SK-N-SH (cell line): ENCODE data around the gene KDM2A. TPM values are rescaled to one million over a fixed set of nuclear protein-coding genes. Genes with fewer than 3 reads are reported as not detected.

Experiments used
- CTCF ChIA-PET: fragments of 300-600, 350-600 bp; formaldehyde crosslinking; extraction: SDS; loops from one replicate; lab custom pipeline; 2021; lab: Yijun Ruan, JAX
- POLR2A ChIA-PET: fragments of 350-600 bp; sonication (Branson Sonifier 250); formaldehyde crosslinking; extraction: SDS; loops from one replicate; lab custom pipeline; 2020; ENCODE audit warnings: antibody characterized with exemption, inconsistent platforms; lab: Yijun Ruan, JAX
- DNase-seq: peaks from one replicate; pipeline ENCODE4 v3.0.0; 2012
- H2AFZ ChIP-seq: fragments of 200-600 bp; sonication (generic); 2 replicates; pipeline ENCODE4 v1.8.1; 2016; ENCODE audit warnings: antibody characterized with exemption, mild to moderate bottlenecking, low read depth
- H3F3A ChIP-seq: fragments of 200-600 bp; sonication (generic); replicated peaks from 2 replicates; pipeline ENCODE3; 2016; ENCODE audit warnings: antibody characterized with exemption, mild to moderate bottlenecking; ENCODE audit not compliant: insufficient read depth
- H3K27ac ChIP-seq, 2 experiments: fragments of 200-500 bp in 1 of 2; fragments of 200-600 bp in 1 of 2; sonication (Bioruptor generic) in 1 of 2; sonication (generic), shearing (Covaris generic) in 1 of 2; 2 replicates each; pipeline versions ENCODE4 v1.5.1 to v1.6.1; 2014 to 2016; ENCODE audit warnings: low read depth in 2 of 2, inconsistent platforms in 1 of 2, low read length in 1 of 2, mild to moderate bottlenecking in 1 of 2, mixed read lengths in 1 of 2
- H3K27me3 ChIP-seq: fragments of 200-600 bp; sonication (generic), shearing (Covaris generic); 2 replicates; pipeline ENCODE4 v1.6.1; 2016; ENCODE audit warnings: mixed run types; ENCODE audit not compliant: insufficient read depth
- H3K36me3 ChIP-seq, 2 experiments: fragments of 200-500 bp in 1 of 2; fragments of 200-600 bp in 1 of 2; sonication (Bioruptor generic) in 1 of 2; sonication (generic) in 1 of 2; replicated peaks in 1 of 2; 2 replicates each; pipeline versions ENCODE3 to v1.5.1; 2014 to 2016; ENCODE audit warnings: low read length in 1 of 2, mild to moderate bottlenecking in 1 of 2; ENCODE audit not compliant: insufficient read depth in 2 of 2, control insufficient read depth in 1 of 2
- H3K4me1 ChIP-seq, 2 experiments: fragments of 200-500 bp in 1 of 2; fragments of 200-600 bp in 1 of 2; sonication (Bioruptor generic) in 1 of 2; sonication (generic), shearing (Covaris generic) in 1 of 2; 2 replicates each; pipeline versions ENCODE4 v1.5.1 to v1.6.1; 2014 to 2016; ENCODE audit warnings: low read depth in 1 of 2, low read length in 1 of 2, mixed run types in 1 of 2; ENCODE audit not compliant: insufficient read depth in 2 of 2, control insufficient read depth in 1 of 2
- H3K4me2 ChIP-seq: fragments of 200-600 bp; sonication (generic), shearing (Covaris generic); 2 replicates; pipeline ENCODE4 v1.6.1; 2017; ENCODE audit warnings: mixed run types
- H3K4me3 ChIP-seq, 2 experiments: fragments of 200-500 bp in 1 of 2; fragments of 200-600 bp in 1 of 2; sonication (Bioruptor generic) in 1 of 2; sonication (generic), shearing (Covaris generic) in 1 of 2; 2 replicates each; pipeline versions ENCODE4 v1.5.1 to v1.8.1; 2014 to 2016; ENCODE audit warnings: low read depth in 2 of 2, inconsistent platforms in 1 of 2, low read length in 1 of 2, mild to moderate bottlenecking in 1 of 2, mixed read lengths in 1 of 2, moderate library complexity in 1 of 2
- H3K79me2 ChIP-seq: fragments of 200-600 bp; sonication (generic); 2 replicates; pipeline ENCODE4 v1.8.1; 2017; ENCODE audit warnings: mild to moderate bottlenecking; ENCODE audit not compliant: insufficient read depth
- H3K9ac ChIP-seq: fragments of 200-600 bp; sonication (generic); 2 replicates; pipeline ENCODE4 v1.6.1; 2017; ENCODE audit warnings: mixed run types
- H3K9me2 ChIP-seq: fragments of 200-600 bp; sonication (generic); 2 replicates; pipeline ENCODE4 v1.6.1; 2017; ENCODE audit warnings: mixed run types
- H3K9me3 ChIP-seq: fragments of 200-600 bp; sonication (generic); 2 replicates; pipeline ENCODE4 v1.6.1; 2017; ENCODE audit warnings: mixed run types, mild to moderate bottlenecking, moderate library complexity
- H4K20me1 ChIP-seq: fragments of 200-600 bp; sonication (generic); 2 replicates; pipeline ENCODE4 v1.6.1; 2017; ENCODE audit warnings: mild to moderate bottlenecking, mixed run types; ENCODE audit not compliant: insufficient read depth
- FOSL2 ChIP-seq: IDR thresholded peaks from 2 replicates; pipeline ENCODE4 v1.4.0; 2012; ENCODE audit warnings: low read depth, mild to moderate bottlenecking, moderate library complexity, borderline replicate concordance
- FOXM1 ChIP-seq: IDR thresholded peaks from 2 replicates; pipeline ENCODE4 v1.4.0; 2012; ENCODE audit warnings: low read depth, mild to moderate bottlenecking
- GABPA ChIP-seq: IDR thresholded peaks from 2 replicates; pipeline ENCODE4 v1.4.0; 2012; ENCODE audit warnings: low read depth, mild to moderate bottlenecking
- JUND ChIP-seq: IDR thresholded peaks from 2 replicates; pipeline ENCODE4 v1.4.0; 2012
- MXI1 ChIP-seq: IDR thresholded peaks from 2 replicates; pipeline ENCODE4 v1.6.1; 2012; ENCODE audit warnings: mild to moderate bottlenecking, low read depth, low read length, improper control_type of control experiment
- NFIC ChIP-seq: IDR thresholded peaks from 2 replicates; pipeline ENCODE4 v1.4.0; 2012; ENCODE audit warnings: borderline replicate concordance
- NRF1 ChIP-seq: IDR thresholded peaks from 2 replicates; pipeline ENCODE4 v1.6.1; 2012; ENCODE audit warnings: low read depth, mild to moderate bottlenecking, low read length
- REST ChIP-seq: IDR thresholded peaks from 2 replicates; pipeline ENCODE4 v1.6.1; 2012; ENCODE audit warnings: mild to moderate bottlenecking, low read depth, low read length, moderate library complexity
- RFX5 ChIP-seq: IDR thresholded peaks from 2 replicates; pipeline ENCODE4 v1.6.1; 2012; ENCODE audit warnings: mild to moderate bottlenecking, improper control_type of control experiment, low read length
- SIN3A ChIP-seq: IDR thresholded peaks from 2 replicates; pipeline ENCODE4 v1.6.1; 2012; ENCODE audit warnings: low read depth, mild to moderate bottlenecking, low read length, moderate library complexity, borderline replicate concordance
- TAF1 ChIP-seq: IDR thresholded peaks from 2 replicates; pipeline ENCODE4 v1.6.1; 2012; ENCODE audit warnings: low read depth, mild to moderate bottlenecking, low read length, moderate library complexity, borderline replicate concordance
- ZBTB33 ChIP-seq: IDR thresholded peaks from 2 replicates; pipeline ENCODE4 v1.4.0; 2012; ENCODE audit warnings: low read depth, borderline replicate concordance
- WGBS: methylation state at CpG from one replicate; pipeline ENCODE4 v1.1.6; 2017; ENCODE audit warnings: low lambda C conversion rate; 5-methylcytosine and 5-hydroxymethylcytosine counted together
- polyA plus RNA-seq, 3 experiments: library from polyadenylated mRNA; depleted of rRNA; stranded (reverse); fragments of >200 nt; gene quantifications; 2 replicates each; pipeline ENCODE4 v1.2.3, GENCODE V29; 2012

The KDM2A gene
- polyA plus RNA-seq, 1 of the 3 experiments (the other 2 are of a cell fraction): 28.4 TPM

- TF ChIP-seq REST: no peak
- TF ChIP-seq MXI1: no peak
- no peak for TF ChIP-seq FOSL2
Measured at GRCh38 chr11:67293090-67293489, 174.0 kb downstream of the KDM2A start (continued).

GRCh38 chr11:67295846-67296245 lies 176.8 kb downstream of the KDM2A start:
- Histone ChIP-seq H3K9me3 (peaks cover 15% of the 10 kb centered on the region; the same call in 1 of the 2 replicates), H3K79me2 (peaks cover 73% of the 10 kb centered on the region), H2AFZ (no peak overlapping the region), H3K4me1 (peaks cover 3% of the 10 kb centered on the region in 2 experiments; a peak in 1 of 4 replicates), H3K9me2 (no peaks in the 10 kb centered on the region), H3K4me3 (no peak overlapping the region), H4K20me1 (no peaks in the 10 kb centered on the region), H3K9ac (no peak overlapping the region), H3K36me3 (peaks cover 47 to 58% of the 10 kb centered on the region in 2 experiments), H3K27ac (no peak overlapping the region), H3K4me2 (no peak overlapping the region), H3K27me3 (no peaks in the 10 kb centered on the region), H3F3A (peaks cover 17% of the 10 kb centered on the region)
- no peak for DNase-seq
- TF ChIP-seq MXI1: no peak
- TF ChIP-seq JUND: no peak
- TF ChIP-seq FOXM1: no peak
- TF ChIP-seq TAF1: no peak
- no peak for TF ChIP-seq NRF1
- no peak for TF ChIP-seq ZBTB33
- no peak for TF ChIP-seq RFX5
- no peak for TF ChIP-seq NFIC
- no peak for TF ChIP-seq GABPA
- no peak for TF ChIP-seq SIN3A
- ChIA-PET POLR2A (no interaction called here), CTCF (interaction anchor here (0.8 to 1.8 kb wide), 4 partner anchors 22 to 87 kb away, joined by 3 to 7 read pairs (median 4); no protein-coding TSS in a partner anchor)
- 96% methylated on average over 1 of the region's 1 CpG for WGBS
